ENCODE data around the gene METTL14. TPM values are rescaled to one million over a fixed set of nuclear protein-coding genes. Genes with fewer than 3 reads are reported as not detected.
"Not testable (repeated sequence)": the region's sequence is repeated elsewhere in the genome, so short reads cannot be mapped to it uniquely, and the experiment has no call there.

METTL14 gene
- total RNA-seq = 10 to 100 TPM in 3 of 4 donors, 1 to 10 TPM in 1; 8.2 to 31.8 (median 17.3) TPM

- Histone ChIP-seq H3K36me3 (peaks cover 0 to 24% of the 10 kb centered on the region in 2 donors), H3K4me3 (peak within 1 kb of the TSS; percentile 61 to 80 (median 75)), H3K9me3 (no peaks in the 10 kb centered on the region), H3K4me1 (peaks cover 17 to 19% of the 10 kb centered on the region in 2 donors), H3K27ac (peak within 1 kb of the TSS; percentile 86 to 91 (median 86)), H3K27me3 (no peaks in the 10 kb centered on the region)
- intact Hi-C loops (cut with DNase I; ENCODE audit: low total_unique reads) = loop anchor here (10.0 kb wide), 1 partner anchor 410 kb away; no protein-coding TSS in a partner anchor
- ATAC-seq (peak; percentile 99 to 100), DNase-seq (peak; percentile 78 to 88)
- TF ChIP-seq POLR2A (IDR thresholded peaks at IDR 0.05) = peak; percentile 49 to 54
- TF ChIP-seq, protein P1, sequence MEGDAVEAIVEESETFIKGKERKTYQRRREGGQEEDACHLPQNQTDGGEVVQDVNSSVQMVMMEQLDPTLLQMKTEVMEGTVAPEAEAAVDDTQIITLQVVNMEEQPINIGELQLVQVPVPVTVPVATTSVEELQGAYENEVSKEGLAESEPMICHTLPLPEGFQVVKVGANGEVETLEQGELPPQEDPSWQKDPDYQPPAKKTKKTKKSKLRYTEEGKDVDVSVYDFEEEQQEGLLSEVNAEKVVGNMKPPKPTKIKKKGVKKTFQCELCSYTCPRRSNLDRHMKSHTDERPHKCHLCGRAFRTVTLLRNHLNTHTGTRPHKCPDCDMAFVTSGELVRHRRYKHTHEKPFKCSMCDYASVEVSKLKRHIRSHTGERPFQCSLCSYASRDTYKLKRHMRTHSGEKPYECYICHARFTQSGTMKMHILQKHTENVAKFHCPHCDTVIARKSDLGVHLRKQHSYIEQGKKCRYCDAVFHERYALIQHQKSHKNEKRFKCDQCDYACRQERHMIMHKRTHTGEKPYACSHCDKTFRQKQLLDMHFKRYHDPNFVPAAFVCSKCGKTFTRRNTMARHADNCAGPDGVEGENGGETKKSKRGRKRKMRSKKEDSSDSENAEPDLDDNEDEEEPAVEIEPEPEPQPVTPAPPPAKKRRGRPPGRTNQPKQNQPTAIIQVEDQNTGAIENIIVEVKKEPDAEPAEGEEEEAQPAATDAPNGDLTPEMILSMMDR (IDR thresholded peaks at IDR 0.05 in 4 of 5, conservative IDR thresholded peaks at IDR 0.05 in 1 of 5) = peak in 2 of 5 experiments; percentile 40 to 44
- in situ Hi-C loops (cut with MboI; ENCODE audit: low sequenced_read_pairs in 4 of 4) = loop anchor here in 2 of 4 donors (25.0 kb wide), 1 partner anchor 398 kb away; no protein-coding TSS in a partner anchor
Measured at GRCh38 chr4:118684873-118685811, at the start of gene METTL14. Gene METTL14, plus strand, starts transcription at chr4:118685392. Its CDS starts 143 bp downstream, at chr4:118685535.

- peaks cover 0 to 20% of the 10 kb centered on the region in 2 donors for H3K36me3 ChIP-seq
- H3K4me1 ChIP-seq; H3K4me3 ChIP-seq; DNase-seq; in situ Hi-C loops (cut with MboI; ENCODE audit: low sequenced_read_pairs in 4 of 4); H3K9me3 ChIP-seq; H3K27ac ChIP-seq; H3K27me3 ChIP-seq; ATAC-seq; intact Hi-C loops (cut with DNase I; ENCODE audit: low total_unique reads): not testable (repeated sequence)
Measured at GRCh38 chr4:118636126-118636525, 49.1 kb upstream of the METTL14 start.

DNA sequence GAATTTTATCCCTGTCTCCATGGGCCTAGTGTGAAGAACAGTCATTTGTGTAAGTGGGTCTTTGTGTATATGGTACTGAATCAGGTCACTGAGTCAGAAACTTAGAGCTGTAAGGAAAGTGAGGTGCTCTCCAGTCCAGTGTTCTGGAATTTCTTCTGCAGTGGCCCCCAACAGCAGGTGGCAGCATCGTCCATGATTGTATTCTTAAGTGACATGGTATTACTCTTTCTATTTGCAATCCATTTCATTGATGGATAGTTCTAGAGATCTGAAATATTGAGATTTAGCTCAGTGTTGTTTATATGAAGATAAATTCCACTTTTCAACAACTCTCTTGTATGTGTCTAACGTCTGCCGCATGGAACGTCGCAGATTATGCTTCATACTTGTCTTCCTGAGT lies 20.5 kb upstream of the METTL14 start:
- H3K27ac ChIP-seq; H3K4me3 ChIP-seq; H3K36me3 ChIP-seq; in situ Hi-C loops (cut with MboI; ENCODE audit: low sequenced_read_pairs in 4 of 4); intact Hi-C loops (cut with DNase I; ENCODE audit: low total_unique reads); H3K4me1 ChIP-seq; DNase-seq; ATAC-seq; H3K9me3 ChIP-seq; H3K27me3 ChIP-seq: not testable (repeated sequence)

- intact Hi-C loops (cut with DNase I; ENCODE audit: low total_unique reads); H3K9me3 ChIP-seq; in situ Hi-C loops (cut with MboI; ENCODE audit: low sequenced_read_pairs in 4 of 4); H3K36me3 ChIP-seq; H3K27ac ChIP-seq; DNase-seq; H3K27me3 ChIP-seq; ATAC-seq; H3K4me1 ChIP-seq; H3K4me3 ChIP-seq: not testable (repeated sequence)
Measured at GRCh38 chr4:118669220-118669619, 16.0 kb upstream of the METTL14 start.

DNA sequence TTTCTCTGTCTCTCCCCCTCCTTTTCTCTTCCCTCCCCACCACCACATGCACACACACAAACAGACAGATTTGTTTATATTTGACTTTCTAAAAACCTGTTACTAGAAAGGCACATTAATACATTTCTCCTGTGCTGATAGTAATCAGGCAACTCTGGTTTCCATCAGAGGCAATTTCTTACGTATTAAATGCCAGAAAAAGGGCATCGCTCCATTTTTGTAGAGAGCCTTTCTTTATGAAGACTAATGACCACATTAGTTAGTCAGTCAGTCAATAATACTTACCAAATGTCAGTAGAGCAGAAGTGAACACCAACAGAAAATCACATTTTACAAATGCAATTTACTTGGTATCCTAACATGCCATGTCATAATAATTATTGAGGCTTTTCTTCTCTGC lies 14.2 kb upstream of the METTL14 start:
- in situ Hi-C loops (cut with MboI; ENCODE audit: low sequenced_read_pairs in 4 of 4); H3K36me3 ChIP-seq; H3K4me3 ChIP-seq; intact Hi-C loops (cut with DNase I; ENCODE audit: low total_unique reads); H3K9me3 ChIP-seq; H3K4me1 ChIP-seq; ATAC-seq; DNase-seq; H3K27ac ChIP-seq; H3K27me3 ChIP-seq: not testable (repeated sequence)

GRCh38 chr4:118676128-118676527 lies 9.1 kb upstream of the METTL14 start:
- Histone ChIP-seq H3K4me3 (no peak overlapping the region), H3K27ac (no peak overlapping the region), H3K36me3 (no peaks in the 10 kb centered on the region), H3K4me1 (no peaks in the 10 kb centered on the region), H3K27me3 (no peaks in the 10 kb centered on the region), H3K9me3 (no peaks in the 10 kb centered on the region)
- in situ Hi-C loops (cut with MboI; ENCODE audit: low sequenced_read_pairs in 4 of 4) (loop anchor here in 2 of 4 donors (25.0 kb wide), 1 partner anchor 389 kb away; no protein-coding TSS in a partner anchor), intact Hi-C loops (cut with DNase I; ENCODE audit: low total_unique reads) (no loop called here)
- ATAC-seq (no peak), DNase-seq (no peak)
- TF ChIP-seq, protein P1 (IDR thresholded peaks at IDR 0.05 in 4 of 5, conservative IDR thresholded peaks at IDR 0.05 in 1 of 5) = no peak
- no peak for TF ChIP-seq POLR2A (IDR thresholded peaks at IDR 0.05)
